GM12878 (cell line): ENCODE results near the gene PDE6D. TPM values are rescaled to one million over a fixed set of nuclear protein-coding genes. Genes with fewer than 3 reads are reported as not detected.

Experiments
- CBX3 ChIP-seq: fragments of 200-600 bp; sonication (generic); IDR thresholded peaks from 2 replicates; pipeline ENCODE4 v1.6.1; 2016; ENCODE audit warnings: low read depth, borderline replicate concordance
- E2F8 ChIP-seq: fragments of 450-650 bp; IDR thresholded peaks from 2 replicates; pipeline ENCODE4 v1.6.1; 2018; ENCODE audit warnings: mild to moderate bottlenecking, low read depth, moderate library complexity; ENCODE audit not compliant: partially characterized antibody
- EED ChIP-seq: sonication (generic); IDR thresholded peaks from 2 replicates; pipeline ENCODE4 v1.6.1; 2016; ENCODE audit warnings: antibody characterized with exemption, low read depth
- KDM1A ChIP-seq: fragments of 200-600 bp; sonication (generic); IDR thresholded peaks from 2 replicates; pipeline ENCODE4 v1.6.1; 2016; ENCODE audit warnings: borderline replicate concordance
- MAX ChIP-seq: IDR thresholded peaks from 2 replicates; pipeline ENCODE4 v1.6.1; 2012; ENCODE audit warnings: low read depth, low read length, improper control_type of control experiment
- MYB ChIP-seq: fragments of 150-350 bp; IDR thresholded peaks from 2 replicates; pipeline ENCODE4 v1.6.1; 2014; ENCODE audit warnings: mild to moderate bottlenecking, low read depth, low read length, borderline replicate concordance
- NFXL1 ChIP-seq: fragments of 450-650 bp; IDR thresholded peaks from 2 replicates; pipeline ENCODE4 v1.6.1; 2017; ENCODE audit warnings: antibody characterized with exemption, mild to moderate bottlenecking, borderline replicate concordance
- PRDM15 ChIP-seq: fragments of 450-650 bp; formaldehyde crosslinking; IDR thresholded peaks from 2 replicates; pipeline ENCODE4 v1.4.0; 2020; ENCODE audit warnings: mild to moderate bottlenecking, moderate library complexity
- RB1 ChIP-seq: fragments of 450-650 bp; formaldehyde crosslinking; IDR thresholded peaks from 2 replicates; pipeline ENCODE4 v1.6.1; 2017; ENCODE audit warnings: mild to moderate bottlenecking, borderline replicate concordance
- YY1 ChIP-seq: IDR thresholded peaks from 2 replicates; pipeline ENCODE4 v1.6.1; 2011; ENCODE audit warnings: low read depth, mild to moderate bottlenecking, low read length
- ZBED1 ChIP-seq: IDR thresholded peaks from 2 replicates; pipeline ENCODE4 v1.6.1; 2016; ENCODE audit warnings: borderline replicate concordance
- ZBTB4 ChIP-seq: fragments of 450-650 bp; formaldehyde crosslinking; IDR thresholded peaks from 2 replicates; pipeline ENCODE4 v1.4.0; 2022; ENCODE audit warnings: mild to moderate bottlenecking, moderate library complexity
- ZNF687 ChIP-seq: fragments of 450-650 bp; IDR thresholded peaks from 2 replicates; pipeline ENCODE4 v1.6.1; 2017; ENCODE audit warnings: mild to moderate bottlenecking, moderate library complexity
- polyA plus RNA-seq, 11 experiments: library from polyadenylated mRNA; depleted of rRNA in 4 of 11; unstranded in 6 of 11; stranded (reverse) in 5 of 11; fragments of >200 nt; fragmentation: Nextera tagmentation in 4 of 11; fragmentation: Illumina TruSeq in 1 of 11; extraction: Ambion mirVana in 4 of 11; extraction: Trizol in 1 of 11; gene quantifications; 1 replicate in 1 of 11; 2 replicates in 10 of 11; pipeline versions ENCODE4 v1.2.1 to v1.2.3, GENCODE V29; 2011 to 2016; ENCODE audit warnings: inconsistent platforms in 2 of 11, missing spikeins in 2 of 11, low read depth in 1 of 11
- total RNA-seq, 4 experiments: library from RNA; depleted of rRNA in 3 of 4; stranded (reverse); fragments of >200 nt in 3 of 4; fragmentation: Illumina TruSeq in 1 of 4; extraction: Trizol in 1 of 4; gene quantifications; 2 replicates each; pipeline versions ENCODE4 v1.2.1 to v1.2.3, GENCODE V29; 2013 to 2021

PDE6D gene
- total and polyA plus RNA-seq, 10 of the 15 experiments (the other 5 are each of a cell fraction or from before 2014, with no cell fraction given), result 8.2 to 69.4 (median 56.2) TPM

GRCh38 chr2:231706731-231707624 is 74.1 kb downstream of the PDE6D start (continued):
- TF ChIP-seq MAX, result peak; percentile 25; the same call in 1 of the 2 replicates
- TF ChIP-seq EED, result no peak; the same call in 1 of the 2 replicates
- peak; percentile 66; the same call in 1 of the 2 replicates for TF ChIP-seq ZBED1
- no peak for TF ChIP-seq NFXL1
- peak; percentile 70; the same call in 1 of the 2 replicates for TF ChIP-seq PRDM15 (CRISPR knock-in tag)
- no peak for TF ChIP-seq ZNF687
- no peak for TF ChIP-seq ZBTB4
- peak; percentile 99 for TF ChIP-seq YY1
- TF ChIP-seq RB1, result peak; percentile 90
- no peak for TF ChIP-seq KDM1A
- TF ChIP-seq E2F8, result peak; percentile 39
- TF ChIP-seq MYB, result no peak
- no peak for TF ChIP-seq CBX3
